Loucy (cell line): ENCODE measurements around the gene CDYL.
"Not testable (repeated sequence)": the region's sequence is repeated elsewhere in the genome, so short reads cannot be mapped to it uniquely, and the experiment has no call there.

Experiments used
- H2AFZ ChIP-seq: fragments of 200-600 bp; sonication (generic); 2 replicates; pipeline ENCODE4 v1.6.0; 2016; ENCODE audit warnings: antibody characterized with exemption, mild to moderate bottlenecking, low read length, moderate library complexity
- H3F3A ChIP-seq: fragments of 200-600 bp; 2 replicates; pipeline ENCODE4 v1.6.0; 2016; ENCODE audit warnings: antibody characterized with exemption, low read depth, mild to moderate bottlenecking
- H3K27me3 ChIP-seq: fragments of 200-600 bp; sonication (generic); 2 replicates; pipeline ENCODE4 v1.6.1; 2014; ENCODE audit warnings: low read length, mild to moderate bottlenecking; ENCODE audit not compliant: insufficient read depth, poor library complexity, severe bottlenecking
- H3K36me3 ChIP-seq: fragments of 200-600 bp; sonication (generic); 2 replicates; pipeline ENCODE4 v1.6.1; 2016; ENCODE audit warnings: low read length; ENCODE audit not compliant: insufficient read depth
- H3K4me1 ChIP-seq: fragments of 200-600 bp; sonication (generic); 2 replicates; pipeline ENCODE4 v1.5.1; 2014; ENCODE audit warnings: low read length, mild to moderate bottlenecking; ENCODE audit not compliant: insufficient read depth, poor library complexity, severe bottlenecking
- H3K4me2 ChIP-seq: fragments of 200-600 bp; sonication (generic); 2 replicates; pipeline ENCODE4 v1.6.0; 2014; ENCODE audit warnings: antibody characterized with exemption, low read length, low read depth, mild to moderate bottlenecking; ENCODE audit not compliant: poor library complexity, severe bottlenecking
- H3K4me3 ChIP-seq: fragments of 200-600 bp; sonication (generic); 2 replicates; pipeline ENCODE4 v1.5.1; 2014; ENCODE audit warnings: low read length, mild to moderate bottlenecking, mixed read lengths; ENCODE audit not compliant: poor library complexity, severe bottlenecking
- H3K79me2 ChIP-seq: fragments of 200-600 bp; sonication (generic); 2 replicates; pipeline ENCODE4 v1.6.1; 2014; ENCODE audit warnings: low read length; ENCODE audit not compliant: insufficient read depth
- H3K9ac ChIP-seq: fragments of 200-600 bp; sonication (generic); 2 replicates; pipeline ENCODE4 v1.6.0; 2014; ENCODE audit warnings: mild to moderate bottlenecking, low read depth, low read length, moderate library complexity; ENCODE audit not compliant: poor library complexity, severe bottlenecking
- H3K9me2 ChIP-seq: fragments of 200-600 bp; sonication (generic); replicated peaks from 2 replicates; pipeline ENCODE4 v1.6.1; 2016; ENCODE audit warnings: low read depth, low read length, mixed read lengths
- H3K9me3 ChIP-seq: fragments of 200-600 bp; sonication (generic); 2 replicates; pipeline ENCODE4 v1.6.1; 2014; ENCODE audit warnings: mild to moderate bottlenecking, antibody characterized with exemption, low read length, low read depth; ENCODE audit not compliant: insufficient read depth
- H4K20me1 ChIP-seq: fragments of 200-600 bp; sonication (generic); 2 replicates; pipeline ENCODE4 v1.6.0; 2014; ENCODE audit warnings: antibody characterized with exemption, low read length, mild to moderate bottlenecking; ENCODE audit not compliant: insufficient read depth, poor library complexity, severe bottlenecking
- CTCF ChIP-seq: fragments of 200-600 bp; sonication (generic); conservative IDR thresholded peaks from 2 replicates; pipeline ENCODE4 v1.5.1; 2014; ENCODE audit warnings: mild to moderate bottlenecking, antibody characterized with exemption, low read length
- EZH2phosphoT487 ChIP-seq: fragments of 200-600 bp; IDR thresholded peaks from 2 replicates; pipeline ENCODE4 v1.6.1; 2018; ENCODE audit warnings: antibody characterized with exemption, mild to moderate bottlenecking, moderate library complexity, borderline replicate concordance

Gene CDYL

GRCh38 chr6:4861564-4861963, 85.4 kb downstream of the CDYL start:
- no peaks in the 10 kb centered on the region for H3F3A ChIP-seq
- H3K9me3 ChIP-seq = peaks cover 6% of the 10 kb centered on the region; the same call in 1 of the 2 replicates
- no peaks in the 10 kb centered on the region for H3K36me3 ChIP-seq
- peaks cover 76% of the 10 kb centered on the region for H3K79me2 ChIP-seq
- no peaks in the 10 kb centered on the region for H3K9me2 ChIP-seq
- H4K20me1 ChIP-seq = peaks cover 18% of the 10 kb centered on the region
- TF ChIP-seq EZH2phosphoT487 (no peak), CTCF (no peak)
- H3K4me1 ChIP-seq = peaks cover 10% of the 10 kb centered on the region
- no peak overlapping the region for H3K9ac ChIP-seq
- no peak overlapping the region for H3K4me3 ChIP-seq
- no peak overlapping the region for H2AFZ ChIP-seq
- H3K27me3 ChIP-seq = no peaks in the 10 kb centered on the region
- no peak overlapping the region for H3K4me2 ChIP-seq

GRCh38 chr6:4864519-4864918, 88.3 kb downstream of the CDYL start:
- TF ChIP-seq CTCF (no peak), EZH2phosphoT487 (no peak)
- H3K36me3 ChIP-seq = no peaks in the 10 kb centered on the region
- no peak overlapping the region for H3K4me2 ChIP-seq
- H3K79me2 ChIP-seq = peaks cover 75% of the 10 kb centered on the region
- H3K4me1 ChIP-seq = peaks cover 10% of the 10 kb centered on the region
- H2AFZ ChIP-seq = no peak overlapping the region
- peaks cover 10% of the 10 kb centered on the region; the same call in 1 of the 2 replicates for H3K9me3 ChIP-seq
- no peak overlapping the region for H3K9ac ChIP-seq
- peaks cover 8% of the 10 kb centered on the region for H4K20me1 ChIP-seq
- no peak overlapping the region for H3K4me3 ChIP-seq
- no peaks in the 10 kb centered on the region for H3F3A ChIP-seq
- H3K9me2 ChIP-seq = no peaks in the 10 kb centered on the region
- no peaks in the 10 kb centered on the region for H3K27me3 ChIP-seq

GRCh38 chr6:4865006-4865405, 88.8 kb downstream of the CDYL start:
- not testable (repeated sequence) for H3K9ac ChIP-seq, H2AFZ ChIP-seq, H3K27me3 ChIP-seq, H3K4me3 ChIP-seq, H3K9me2 ChIP-seq, H3K36me3 ChIP-seq, H3F3A ChIP-seq, H4K20me1 ChIP-seq, H3K4me2 ChIP-seq
- H3K4me1 ChIP-seq = peaks cover 10% of the 10 kb centered on the region
- peaks cover 76% of the 10 kb centered on the region for H3K79me2 ChIP-seq
- peaks cover 10% of the 10 kb centered on the region; the same call in 1 of the 2 replicates for H3K9me3 ChIP-seq

GRCh38 chr6:4870821-4871494, 94.8 kb downstream of the CDYL start:
- H3K9me3 ChIP-seq = 0 out of 2 replicates have a peak, but pooled peaks cover 4% of the 10 kb centered on the region
- no peak overlapping the region for H3K4me2 ChIP-seq
- H3K4me1 ChIP-seq = peaks cover 6% of the 10 kb centered on the region
- H3K36me3 ChIP-seq = no peaks in the 10 kb centered on the region
- H3F3A ChIP-seq = no peaks in the 10 kb centered on the region
- no peak overlapping the region for H3K4me3 ChIP-seq
- no peak overlapping the region for H2AFZ ChIP-seq
- peaks cover 93% of the 10 kb centered on the region for H3K79me2 ChIP-seq
- no peaks in the 10 kb centered on the region for H3K27me3 ChIP-seq
- H3K9me2 ChIP-seq = no peaks in the 10 kb centered on the region
- no peak overlapping the region for H3K9ac ChIP-seq
- TF ChIP-seq CTCF = no peak
- TF ChIP-seq EZH2phosphoT487 = no peak
- H4K20me1 ChIP-seq = peaks cover 41% of the 10 kb centered on the region
